Fibroblast of skin of right quadriceps (primary cell): ENCODE results near the gene CNTN4.

Source experiments
- DNase-seq: peaks from one replicate; pipeline ENCODE4 v3.0.0-alpha.2; 2013

CNTN4 gene

DNA sequence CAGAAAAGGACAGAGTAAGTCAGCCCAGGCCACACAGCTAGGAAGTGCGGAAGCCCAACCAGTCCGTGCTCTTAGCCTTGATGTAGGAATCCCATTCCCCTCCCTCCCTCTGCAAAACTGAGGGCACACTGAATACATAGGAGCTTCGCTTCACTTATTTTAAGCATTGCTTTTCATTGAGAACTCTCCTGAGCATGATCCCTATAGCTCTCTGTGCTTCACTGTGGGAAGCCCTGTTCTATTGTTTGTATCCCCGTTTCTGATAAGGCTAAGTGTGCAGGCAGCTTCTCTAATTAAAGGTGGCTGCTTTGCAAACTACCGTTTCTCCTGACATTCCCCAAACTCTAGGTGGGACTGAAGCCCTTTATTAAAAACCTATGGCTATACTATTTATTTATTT, 981.6 kb downstream of the CNTN4 start:
- no peak for DNase-seq

DNA sequence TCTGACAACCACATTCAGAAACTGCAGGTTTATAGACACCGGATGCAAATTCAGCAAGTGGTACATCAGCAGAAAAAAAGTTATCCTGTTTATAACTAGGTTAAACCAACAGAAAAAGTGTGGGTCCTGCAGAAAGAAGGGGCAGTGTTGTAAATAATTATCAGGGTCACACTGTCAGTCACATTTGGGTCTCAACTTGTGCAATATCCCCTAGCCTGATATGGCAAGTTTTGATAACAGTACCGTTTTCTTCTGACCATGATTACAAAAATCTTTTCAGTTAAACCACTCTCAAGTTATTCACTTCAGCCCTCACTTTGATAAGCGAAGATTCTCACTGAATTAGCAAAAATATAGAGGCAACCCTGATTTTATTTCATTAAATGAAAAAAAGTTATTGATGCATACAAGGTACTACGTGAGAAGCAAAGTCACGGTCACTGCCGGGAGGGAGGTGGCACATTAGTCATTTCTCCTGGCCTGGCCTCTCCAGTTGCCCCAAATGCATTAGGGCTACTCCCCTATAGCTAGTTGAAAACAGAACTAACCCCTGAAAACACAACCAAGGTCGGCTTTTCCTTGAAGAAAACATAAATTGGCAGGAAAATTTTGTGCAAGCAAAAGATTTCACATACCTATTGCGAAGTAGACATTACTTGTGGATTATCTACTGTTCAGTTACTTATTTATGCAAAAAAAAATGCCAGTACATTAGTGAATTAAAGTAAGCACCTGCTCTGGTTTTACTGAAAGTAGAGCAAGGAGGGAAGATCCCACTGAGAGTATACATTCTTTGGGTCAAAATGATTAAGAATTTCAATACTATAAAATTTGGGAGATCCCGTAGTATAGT, 982.9 kb downstream of the CNTN4 start:
- DNase-seq = no peak

DNA sequence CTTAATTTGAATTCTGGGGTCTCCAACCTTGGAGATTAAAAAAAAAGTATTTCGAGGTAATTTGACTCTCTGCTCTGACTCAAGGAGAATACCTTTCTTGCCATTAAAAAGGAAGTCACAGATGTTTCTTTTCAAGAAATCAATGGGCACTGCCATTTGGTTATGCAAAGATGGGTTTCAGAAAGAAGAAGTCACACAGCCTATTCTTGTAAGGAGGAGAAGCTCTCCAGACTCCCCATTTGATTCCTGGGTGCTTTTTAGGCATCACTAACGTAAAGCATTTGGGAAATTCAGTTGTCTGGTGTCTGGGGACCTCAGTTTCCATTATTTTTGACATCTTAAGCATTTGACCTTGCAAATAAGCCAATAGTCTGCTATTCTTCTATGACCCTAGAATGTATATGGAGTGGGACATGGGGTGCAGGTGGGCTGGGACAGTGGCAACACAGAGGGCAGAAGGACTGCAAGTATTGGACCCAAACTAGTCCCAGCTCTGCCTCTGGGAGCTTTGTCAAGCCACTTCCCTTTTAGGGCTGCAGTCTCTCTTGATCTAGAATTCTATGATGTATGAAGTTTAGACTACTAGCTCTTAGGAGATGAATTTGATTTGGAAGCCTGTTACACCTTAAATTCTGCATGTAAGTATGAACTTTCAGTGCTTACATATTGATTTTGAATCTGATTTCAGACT, 983.7 kb downstream of the CNTN4 start:
- DNase-seq = no peak

DNA sequence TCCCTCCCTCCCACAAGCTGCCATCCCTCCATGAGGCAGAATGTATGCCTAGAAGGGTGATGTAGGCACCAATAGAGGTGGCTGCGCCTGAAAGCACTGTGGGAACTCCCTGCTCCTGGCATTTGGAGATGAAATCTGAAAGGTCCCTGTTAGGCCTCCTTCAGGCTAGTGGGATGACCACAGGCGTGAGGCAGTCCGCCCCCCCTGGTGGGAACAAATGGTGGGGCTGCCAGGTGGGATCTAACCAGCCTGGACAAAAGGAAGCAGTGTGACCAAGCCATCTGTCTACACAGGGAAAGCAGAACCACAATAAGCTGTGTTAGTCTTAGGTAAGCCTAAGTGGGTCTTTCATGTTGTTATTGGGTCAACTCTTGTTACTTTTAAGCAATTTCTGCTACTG, 986.2 kb downstream of the CNTN4 start:
- DNase-seq = no peak

DNA sequence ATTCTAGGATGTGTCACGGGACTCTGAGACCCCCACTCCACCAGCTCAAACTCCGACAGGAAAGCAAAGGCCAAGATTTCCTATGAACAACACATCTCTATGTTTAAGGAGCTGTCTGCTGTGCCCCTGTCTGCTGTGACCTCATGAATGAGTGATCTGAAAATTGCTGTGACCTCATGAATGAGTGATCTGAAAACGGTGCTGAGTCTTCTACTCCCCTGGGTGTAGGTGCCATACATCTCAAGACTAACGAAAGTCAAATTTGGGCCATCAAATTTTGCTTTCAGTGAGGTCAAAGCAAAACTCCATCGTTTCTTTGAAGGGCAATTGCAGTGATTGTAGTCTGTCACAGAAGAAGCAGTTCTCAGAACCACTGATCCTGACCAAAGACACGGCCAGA, 987.1 kb downstream of the CNTN4 start:
- DNase-seq = no peak

DNA sequence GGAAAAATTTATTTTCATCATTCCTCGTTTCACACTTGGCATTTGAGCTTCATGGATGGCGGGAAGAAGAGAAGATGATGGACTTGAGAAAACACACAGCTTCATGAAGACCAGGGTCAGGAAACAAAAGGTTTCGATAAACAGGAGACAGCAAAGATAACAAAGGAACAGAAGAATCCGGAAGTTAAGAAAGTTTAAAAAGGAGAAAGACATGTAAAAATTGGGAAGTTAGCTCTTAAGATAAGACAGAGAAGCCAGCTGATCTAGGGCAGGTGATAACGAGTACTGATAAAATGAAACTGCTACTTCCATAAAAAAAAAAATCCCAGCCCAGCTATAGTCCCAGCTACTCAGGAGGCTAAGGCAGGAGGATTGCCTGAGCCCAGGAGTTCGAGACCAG, 987.6 kb downstream of the CNTN4 start:
- no peak for DNase-seq

DNA sequence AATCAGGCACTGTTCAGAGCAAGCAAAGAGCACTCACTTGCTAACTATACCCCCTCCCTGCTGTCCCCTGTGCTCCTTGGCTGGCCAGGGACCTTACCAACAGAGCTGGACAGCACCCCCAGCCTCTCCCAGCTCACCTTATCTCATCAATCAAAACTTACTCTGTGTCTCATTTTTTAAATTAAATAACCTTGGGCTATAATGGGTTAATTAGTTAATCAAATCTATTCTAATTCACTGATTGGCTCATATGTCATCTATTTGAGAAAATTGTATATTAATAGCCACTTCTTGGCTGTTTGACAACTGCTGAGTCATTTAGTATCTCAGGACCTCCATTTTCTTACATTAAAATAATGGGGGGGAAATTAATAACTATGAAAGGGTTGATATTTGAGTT, 988.6 kb downstream of the CNTN4 start:
- no peak for DNase-seq

DNA sequence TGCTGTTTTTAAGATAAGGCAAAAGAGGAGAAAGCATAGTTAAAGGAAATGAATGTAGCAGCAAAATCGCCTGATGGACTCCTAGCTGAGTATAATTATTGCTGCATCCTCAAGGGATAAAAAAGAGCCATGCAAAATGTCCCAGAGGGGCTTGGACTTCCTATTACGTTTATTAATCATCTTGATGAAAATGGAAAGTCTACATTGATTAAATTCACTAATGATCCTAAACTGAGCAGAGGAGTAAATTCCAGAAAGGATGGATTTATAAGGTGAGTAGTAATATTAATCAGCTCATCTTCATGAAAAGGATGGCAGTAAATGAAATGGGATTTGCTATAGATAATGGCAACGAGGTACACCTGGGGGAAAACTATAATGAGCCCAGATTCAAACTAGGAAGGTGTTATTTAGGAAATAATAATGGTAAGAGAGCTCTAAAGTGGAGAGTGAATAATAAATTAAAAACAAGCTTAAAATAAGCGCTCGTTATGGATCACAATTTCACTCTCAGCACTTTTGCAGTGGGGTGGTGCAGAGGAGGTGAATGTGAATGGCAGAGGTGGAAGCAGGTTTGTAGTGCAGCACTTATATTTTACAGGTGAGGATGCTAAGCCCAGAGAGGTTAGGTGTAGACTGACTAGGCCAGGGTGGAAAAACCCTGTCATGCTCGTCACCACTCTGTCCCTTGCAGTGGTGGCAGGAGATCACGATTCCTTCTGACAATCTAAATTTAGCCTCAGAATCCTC, 989.2 kb downstream of the CNTN4 start:
- no peak for DNase-seq

DNA sequence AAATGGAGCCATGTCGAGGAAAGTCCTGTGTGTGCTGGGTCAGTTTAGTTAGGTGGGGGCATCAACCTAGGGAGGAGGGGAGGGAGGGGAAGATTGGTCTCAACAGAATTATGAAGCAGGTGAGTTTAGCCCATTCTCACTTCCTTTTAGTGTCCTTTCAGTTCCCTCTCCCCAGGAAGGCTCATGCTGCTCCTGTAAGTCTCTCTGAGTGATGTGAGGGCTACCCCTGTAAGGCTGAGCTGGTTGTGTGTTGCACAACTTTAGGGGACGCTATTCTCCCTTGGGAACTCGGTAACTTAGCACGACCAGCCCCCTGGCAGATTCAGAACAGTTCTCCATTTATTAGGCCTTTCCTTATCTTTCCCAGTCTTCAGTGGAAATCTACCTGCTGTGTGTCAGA, 990.4 kb downstream of the CNTN4 start:
- DNase-seq = no peak

DNA sequence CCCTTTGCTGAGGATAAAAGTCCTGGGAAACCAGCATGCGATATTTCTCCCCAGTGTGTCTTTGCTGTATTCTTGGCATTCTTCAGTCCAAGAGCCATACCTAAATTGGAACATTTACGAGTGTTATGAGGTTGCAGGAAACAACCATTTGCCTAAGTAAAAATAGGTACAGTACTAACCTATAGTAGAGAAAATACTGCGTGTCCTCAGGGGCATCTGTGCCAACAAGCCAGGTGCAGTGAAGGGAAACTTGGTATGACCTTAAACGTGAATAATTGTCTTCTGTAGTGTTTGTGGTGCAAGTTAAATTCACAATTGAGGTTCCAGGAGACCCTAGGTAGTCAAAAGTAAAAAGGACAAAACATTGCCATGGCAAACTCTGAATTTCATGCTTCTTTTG, 999.3 kb downstream of the CNTN4 start:
- no peak for DNase-seq

DNA sequence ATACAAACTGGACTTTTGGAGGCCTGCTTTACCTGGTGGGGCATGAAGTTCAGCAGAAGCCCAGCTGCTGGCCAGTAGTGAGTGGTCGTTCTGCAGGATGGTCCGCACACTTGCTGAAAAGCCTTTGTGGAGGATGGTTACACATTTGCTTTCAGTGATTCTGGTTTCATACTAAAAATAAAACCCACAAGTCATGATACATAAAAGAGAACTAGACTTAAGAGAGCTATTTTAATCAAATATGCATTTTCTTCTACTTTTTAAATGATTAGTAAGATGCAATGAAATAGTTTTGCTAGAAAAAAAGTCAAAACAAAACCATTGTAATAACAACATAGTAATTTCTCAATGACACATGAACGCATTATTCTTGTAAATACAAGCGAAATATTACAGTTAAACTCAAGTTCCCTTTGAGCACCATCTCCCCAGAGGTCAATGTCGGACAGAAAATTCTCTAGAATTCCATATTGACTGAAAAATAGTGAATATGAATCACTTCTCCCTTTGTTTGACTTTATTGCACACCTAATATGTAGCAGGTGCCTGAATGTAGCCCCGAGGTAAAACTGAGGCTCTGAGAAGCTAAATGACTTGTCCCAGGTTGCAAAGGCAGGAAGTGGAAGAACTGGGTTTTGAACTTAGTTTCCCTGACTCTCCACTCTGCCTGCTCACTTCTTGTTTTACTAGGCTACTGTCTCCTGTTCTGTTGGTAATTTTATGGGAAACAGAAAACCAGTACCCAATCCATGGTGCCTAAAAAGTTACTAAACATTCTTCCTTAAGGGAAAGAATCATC, 1003.2 kb downstream of the CNTN4 start:
- no peak for DNase-seq

DNA sequence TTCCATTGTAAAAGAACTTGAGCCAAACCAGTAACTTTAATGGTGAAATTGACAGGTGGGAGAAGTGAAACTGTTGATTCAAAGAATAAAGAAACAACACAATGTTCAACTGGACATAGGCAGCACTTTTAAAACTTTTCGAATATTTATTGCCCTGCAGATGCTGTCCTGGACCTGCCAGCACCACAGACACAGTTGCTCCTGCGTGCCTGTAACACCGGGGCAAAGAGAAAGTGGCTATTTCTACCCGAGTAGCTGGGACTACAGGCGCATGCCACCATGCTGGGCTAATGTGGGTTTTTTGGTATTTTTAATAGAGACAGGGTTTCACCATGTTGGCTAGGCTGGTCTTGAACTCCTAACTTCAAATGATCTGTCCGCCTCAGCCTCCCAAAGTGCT, 1004.1 kb downstream of the CNTN4 start:
- DNase-seq = no peak

DNA sequence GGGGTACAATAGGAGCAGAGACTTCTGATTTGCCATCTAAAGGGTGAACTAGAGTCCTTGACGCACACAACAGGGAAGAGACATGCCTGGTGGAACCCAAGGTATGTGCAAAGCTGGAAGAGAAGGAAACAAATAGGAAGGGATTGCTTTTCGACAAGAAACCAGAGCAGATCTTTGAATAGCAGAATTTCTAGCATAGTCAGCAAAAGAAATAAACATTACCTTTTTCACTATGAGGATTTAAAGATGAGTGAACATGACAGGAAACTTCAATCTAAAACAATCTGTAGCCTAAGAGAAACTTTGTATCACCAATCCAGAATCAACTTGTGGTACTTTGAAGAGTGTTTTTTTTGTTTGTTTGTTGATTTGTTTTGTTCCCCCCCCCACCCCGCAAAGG, 1006.6 kb downstream of the CNTN4 start:
- DNase-seq = no peak

DNA sequence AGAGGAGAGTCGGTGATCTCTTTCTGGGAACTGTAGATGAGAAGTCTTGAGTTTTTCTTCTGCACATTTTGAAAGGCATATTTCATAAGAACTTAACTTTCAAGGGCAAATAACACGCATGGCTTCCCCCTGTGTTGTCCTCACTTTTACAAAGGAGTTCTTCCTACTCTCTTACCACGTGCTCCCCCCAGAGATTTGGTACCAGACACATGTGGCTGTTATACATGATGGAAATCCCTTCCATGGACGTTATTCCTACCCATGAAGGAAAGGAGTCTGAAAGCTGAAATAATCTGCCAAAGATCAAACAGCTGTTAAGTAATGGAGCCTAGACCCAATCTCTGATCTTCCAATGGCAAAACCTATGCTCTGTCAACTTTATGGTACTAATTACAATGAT, 1007.1 kb downstream of the CNTN4 start:
- no peak for DNase-seq

DNA sequence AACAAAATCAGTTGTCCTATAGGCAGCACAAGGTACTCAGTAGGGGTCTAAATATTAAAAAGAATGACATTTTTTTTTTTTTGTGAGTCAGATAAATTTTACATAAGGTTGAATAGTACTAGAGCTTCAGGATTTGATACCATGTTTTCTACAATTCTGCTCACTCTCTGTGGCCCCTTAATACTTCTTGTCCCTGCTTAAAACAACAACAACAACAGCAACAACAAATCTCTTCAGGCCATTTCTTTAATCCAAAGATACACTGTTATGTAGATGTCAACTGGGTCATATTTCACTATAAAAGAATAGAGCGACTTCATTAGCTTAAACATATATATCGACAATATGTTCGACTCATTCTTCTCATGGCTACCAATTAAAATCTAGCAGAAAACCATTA, 1008.5 kb downstream of the CNTN4 start:
- DNase-seq = no peak
